HEK293 (cell line): ENCODE data around the gene LEP.
"Not testable (repeated sequence)": the region's sequence is repeated elsewhere in the genome, so short reads cannot be mapped to it uniquely, and the experiment has no call there.

ENCODE experiments used
- CTCF ChIA-PET: fragments of 350-600 bp; formaldehyde crosslinking; extraction: SDS; loops from one replicate; lab custom pipeline; 2021; ENCODE audit warnings: antibody characterized with exemption; lab: Yijun Ruan, JAX
- POLR2A ChIA-PET: fragments of 300-600 bp; formaldehyde crosslinking; extraction: SDS; loops from one replicate; lab custom pipeline; 2020; ENCODE audit warnings: antibody characterized with exemption, inconsistent platforms; lab: Yijun Ruan, JAX
- H3K27ac ChIP-seq: fragments of 200-500 bp; sonication (Bioruptor generic); 2 replicates; pipeline ENCODE4 v1.5.1; 2014; ENCODE audit warnings: low read depth, low read length, control low read depth, inconsistent platforms; ENCODE audit errors: extremely low read depth
- H3K36me3 ChIP-seq, 2 experiments: fragments of 200-500 bp in 1 of 2; sonication (Bioruptor generic) in 1 of 2; 1 replicate in 1 of 2; 2 replicates in 1 of 2; pipeline ENCODE4 v1.5.1; 2014 to 2017; ENCODE audit warnings: inconsistent platforms in 2 of 2, low read length in 2 of 2; ENCODE audit not compliant: control insufficient read depth in 2 of 2, insufficient read depth in 1 of 2
- H3K4me1 ChIP-seq: fragments of 200-500 bp; sonication (Bioruptor generic); 2 replicates; pipeline ENCODE4 v1.5.1; 2014; ENCODE audit warnings: mild to moderate bottlenecking, low read length, inconsistent platforms; ENCODE audit not compliant: control insufficient read depth, insufficient read depth
- H3K4me3 ChIP-seq: 2 replicates; pipeline ENCODE4 v1.5.1; 2011; ENCODE audit warnings: low read depth, mild to moderate bottlenecking, control low read depth, low read length, moderate library complexity
- H3K9me3 ChIP-seq: fragments of 200-500 bp; sonication (Bioruptor generic); 2 replicates; pipeline ENCODE4 v1.5.1; 2014; ENCODE audit warnings: low read depth, low read length, inconsistent platforms; ENCODE audit not compliant: control insufficient read depth, insufficient read depth
- MEIS1 ChIP-seq: sonication (generic); formaldehyde crosslinking; IDR thresholded peaks from 2 replicates; pipeline ENCODE4 v1.8.1; 2022; ENCODE audit warnings: missing genetic modification reagents, mild to moderate bottlenecking, borderline replicate concordance
- SP2 ChIP-seq: fragments of 450-650 bp; formaldehyde crosslinking; IDR thresholded peaks from 2 replicates; pipeline ENCODE4 v1.5.1; 2016; ENCODE audit warnings: missing biosample characterization, missing genetic modification characterization
- WT1 ChIP-seq: fragments of 450-650 bp; formaldehyde crosslinking; IDR thresholded peaks from 2 replicates; pipeline ENCODE4 v1.5.1; 2016; ENCODE audit warnings: missing biosample characterization, missing genetic modification characterization
- ZBTB1 ChIP-seq: fragments of 450-650 bp; formaldehyde crosslinking; IDR thresholded peaks from 2 replicates; pipeline ENCODE4 v1.5.1; 2016; ENCODE audit warnings: missing biosample characterization, missing genetic modification characterization
- ZBTB17 ChIP-seq: fragments of 450-650 bp; formaldehyde crosslinking; IDR thresholded peaks from 2 replicates; pipeline ENCODE4 v1.5.1; 2016; ENCODE audit warnings: missing biosample characterization, missing genetic modification characterization
- ZBTB20 ChIP-seq: fragments of 450-650 bp; formaldehyde crosslinking; IDR thresholded peaks from 2 replicates; pipeline ENCODE4 v1.5.1; 2016; ENCODE audit warnings: missing biosample characterization, missing genetic modification characterization
- ZFP3 ChIP-seq: fragments of 450-650 bp; formaldehyde crosslinking; IDR thresholded peaks from 2 replicates; pipeline ENCODE4 v1.5.1; 2016; ENCODE audit warnings: low read depth, missing biosample characterization, missing genetic modification characterization
- ZNF132 ChIP-seq: fragments of 450-650 bp; formaldehyde crosslinking; IDR thresholded peaks from 2 replicates; pipeline ENCODE4 v1.5.1; 2017; ENCODE audit warnings: missing biosample characterization, missing genetic modification characterization, borderline replicate concordance
- ZNF133 ChIP-seq: fragments of 450-650 bp; formaldehyde crosslinking; IDR thresholded peaks from 2 replicates; pipeline ENCODE4 v1.5.1; 2016; ENCODE audit warnings: missing biosample characterization, missing genetic modification characterization
- ZNF169 ChIP-seq: fragments of 450-650 bp; formaldehyde crosslinking; IDR thresholded peaks from 2 replicates; pipeline ENCODE4 v1.5.1; 2016; ENCODE audit warnings: missing biosample characterization, missing genetic modification characterization
- ZNF174 ChIP-seq: fragments of 450-650 bp; formaldehyde crosslinking; IDR thresholded peaks from 2 replicates; pipeline ENCODE4 v1.5.0; 2017; ENCODE audit warnings: missing biosample characterization, mild to moderate bottlenecking, missing genetic modification characterization
- ZNF202 ChIP-seq: fragments of 450-650 bp; formaldehyde crosslinking; IDR thresholded peaks from 2 replicates; pipeline ENCODE4 v1.5.1; 2016; ENCODE audit warnings: missing biosample characterization, missing genetic modification characterization, borderline replicate concordance
- ZNF274 ChIP-seq, 2 experiments: fragments of 200-500 bp in 1 of 2; fragments of 450-650 bp in 1 of 2; sonication (Bioruptor generic) in 1 of 2; formaldehyde crosslinking in 1 of 2; IDR thresholded peaks; 2 replicates each; pipeline versions ENCODE4 v1.5.1 to v1.6.1; 2014 to 2016; ENCODE audit warnings: borderline replicate concordance in 1 of 2, inconsistent platforms in 1 of 2, low read length in 1 of 2, missing biosample characterization in 1 of 2, missing genetic modification characterization in 1 of 2
- ZNF335 ChIP-seq: fragments of 450-650 bp; formaldehyde crosslinking; conservative IDR thresholded peaks from 2 replicates; pipeline ENCODE4 v1.5.1; 2016; ENCODE audit warnings: missing biosample characterization, missing genetic modification characterization
- ZNF350 ChIP-seq: fragments of 450-650 bp; formaldehyde crosslinking; IDR thresholded peaks from 2 replicates; pipeline ENCODE4 v1.5.0; 2017; ENCODE audit warnings: missing biosample characterization, mild to moderate bottlenecking, missing genetic modification characterization
- ZNF366 ChIP-seq: fragments of 450-650 bp; formaldehyde crosslinking; conservative IDR thresholded peaks from 2 replicates; pipeline ENCODE4 v1.5.1; 2016; ENCODE audit warnings: missing biosample characterization, missing genetic modification characterization
- ZNF529 ChIP-seq: fragments of 450-650 bp; formaldehyde crosslinking; IDR thresholded peaks from 2 replicates; pipeline ENCODE4 v1.5.1; 2017; ENCODE audit warnings: missing genetic modification characterization, missing biosample characterization; ENCODE audit not compliant: insufficient replicate concordance
- ZNF544 ChIP-seq: fragments of 450-650 bp; formaldehyde crosslinking; IDR thresholded peaks from 2 replicates; pipeline ENCODE4 v1.5.0; 2017; ENCODE audit warnings: missing biosample characterization, missing genetic modification characterization
- ZNF626 ChIP-seq: fragments of 450-650 bp; sonication (Bioruptor Pico); formaldehyde crosslinking; IDR thresholded peaks from 2 replicates; pipeline ENCODE4 v1.5.1; 2018; ENCODE audit warnings: missing biosample characterization, missing genetic modification characterization, inconsistent platforms
- ZNF664 ChIP-seq: fragments of 450-650 bp; formaldehyde crosslinking; IDR thresholded peaks from 2 replicates; pipeline ENCODE4 v1.5.1; 2016; ENCODE audit warnings: missing biosample characterization, missing genetic modification characterization
- ZNF701 ChIP-seq: fragments of 450-650 bp; formaldehyde crosslinking; IDR thresholded peaks from 2 replicates; pipeline ENCODE4 v1.5.1; 2016; ENCODE audit warnings: missing biosample characterization, missing genetic modification characterization
- ZNF791 ChIP-seq: fragments of 450-650 bp; formaldehyde crosslinking; IDR thresholded peaks from 2 replicates; pipeline ENCODE4 v1.5.1; 2016; ENCODE audit warnings: missing biosample characterization, missing genetic modification characterization
- ZNF792 ChIP-seq: fragments of 450-650 bp; formaldehyde crosslinking; IDR thresholded peaks from 2 replicates; pipeline ENCODE4 v1.5.1; 2016; ENCODE audit warnings: missing biosample characterization, missing genetic modification characterization
- ZSCAN30 ChIP-seq: fragments of 450-650 bp; IDR thresholded peaks from 2 replicates; pipeline ENCODE4 v1.5.1; 2018; ENCODE audit warnings: missing biosample characterization, mild to moderate bottlenecking, missing genetic modification characterization, moderate library complexity
- TF ChIP-seq, protein P1 (sequence below): fragments of 450-650 bp; formaldehyde crosslinking; IDR thresholded peaks from 2 replicates; pipeline ENCODE4 v1.5.1; 2016; ENCODE audit warnings: missing biosample characterization, missing genetic modification characterization, borderline replicate concordance
- TF ChIP-seq, protein P2 (sequence below): fragments of 450-650 bp; IDR thresholded peaks from 2 replicates; pipeline ENCODE4 v1.5.1; 2018; ENCODE audit warnings: missing biosample characterization, mild to moderate bottlenecking, missing genetic modification characterization

Gene LEP

DNA sequence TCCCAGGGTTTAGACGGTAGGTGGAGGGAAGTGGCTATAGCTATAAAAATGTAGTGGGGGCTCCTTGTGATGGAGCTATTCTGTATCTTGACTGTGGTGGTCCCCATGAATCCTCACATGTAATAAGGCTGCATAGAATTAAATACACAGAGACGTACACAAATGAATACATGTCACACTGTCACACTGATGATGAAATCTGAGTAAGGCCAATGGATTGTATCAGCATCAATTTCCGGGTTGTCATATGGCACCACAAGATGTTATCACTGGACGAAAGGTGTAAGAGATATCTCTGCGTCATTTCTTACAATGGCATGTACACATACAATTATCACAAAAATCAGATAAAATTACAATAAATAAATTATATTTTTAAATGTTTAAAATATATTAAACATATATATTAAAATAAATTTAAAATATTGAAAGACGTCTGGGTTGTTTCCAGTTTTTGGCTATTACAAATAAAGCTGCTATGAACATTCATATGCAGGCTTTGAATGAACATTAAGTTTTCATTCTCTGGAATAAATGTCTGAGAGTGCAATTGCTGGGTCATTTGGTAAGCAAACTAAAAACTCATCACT, 38.1 kb downstream of the LEP start:
- Histone ChIP-seq H3K36me3 (no peaks in the 10 kb centered on the region), H3K9me3 (no peaks in the 10 kb centered on the region), H3K4me1 (no peaks in the 10 kb centered on the region), H3K4me3 (no peak overlapping the region), H3K27ac (no peak overlapping the region)
- ChIA-PET CTCF (interaction anchor here (0.9 kb wide), 1 partner anchor 55 kb away, joined by 3 read pairs; no protein-coding TSS in a partner anchor), POLR2A (no interaction called here)
- TF ChIP-seq, protein P1, sequence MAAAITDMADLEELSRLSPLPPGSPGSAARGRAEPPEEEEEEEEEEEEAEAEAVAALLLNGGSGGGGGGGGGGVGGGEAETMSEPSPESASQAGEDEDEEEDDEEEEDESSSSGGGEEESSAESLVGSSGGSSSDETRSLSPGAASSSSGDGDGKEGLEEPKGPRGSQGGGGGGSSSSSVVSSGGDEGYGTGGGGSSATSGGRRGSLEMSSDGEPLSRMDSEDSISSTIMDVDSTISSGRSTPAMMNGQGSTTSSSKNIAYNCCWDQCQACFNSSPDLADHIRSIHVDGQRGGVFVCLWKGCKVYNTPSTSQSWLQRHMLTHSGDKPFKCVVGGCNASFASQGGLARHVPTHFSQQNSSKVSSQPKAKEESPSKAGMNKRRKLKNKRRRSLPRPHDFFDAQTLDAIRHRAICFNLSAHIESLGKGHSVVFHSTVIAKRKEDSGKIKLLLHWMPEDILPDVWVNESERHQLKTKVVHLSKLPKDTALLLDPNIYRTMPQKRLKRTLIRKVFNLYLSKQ, result no peak
- TF ChIP-seq ZNF202 (tag by site-specific recombination), result no peak

DNA sequence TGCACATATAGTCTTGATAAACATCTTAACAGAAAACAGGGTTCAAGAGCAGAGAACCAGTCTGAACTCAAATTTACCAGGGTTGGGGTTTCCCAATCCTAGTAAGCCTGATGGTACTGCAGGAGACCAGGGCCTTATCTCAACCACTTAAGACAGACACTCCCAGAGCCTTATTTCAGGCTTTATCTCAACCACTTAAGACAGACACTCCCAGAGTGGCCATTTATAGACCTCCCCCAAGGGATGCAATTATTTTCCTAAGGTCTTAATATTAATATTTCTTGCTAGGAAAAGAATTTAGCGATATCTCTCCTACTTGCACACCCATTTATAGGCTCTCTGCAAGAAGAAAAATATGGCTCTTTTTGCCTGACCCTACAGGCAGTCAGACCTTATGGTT, 39.4 kb downstream of the LEP start:
- POLR2A ChIA-PET, H3K9me3 ChIP-seq, CTCF ChIA-PET, H3K36me3 ChIP-seq, H3K4me1 ChIP-seq, H3K27ac ChIP-seq, H3K4me3 ChIP-seq: not testable (repeated sequence)
- peak; percentile 18 for TF ChIP-seq ZNF529 (tag by site-specific recombination)

- POLR2A ChIA-PET, result no interaction called here
- CTCF ChIA-PET, result no interaction called here
- no peaks in the 10 kb centered on the region for H3K4me1 ChIP-seq
These were observed 40.7 kb downstream of the LEP start for GRCh38 chr7:128281605-128282380.

DNA sequence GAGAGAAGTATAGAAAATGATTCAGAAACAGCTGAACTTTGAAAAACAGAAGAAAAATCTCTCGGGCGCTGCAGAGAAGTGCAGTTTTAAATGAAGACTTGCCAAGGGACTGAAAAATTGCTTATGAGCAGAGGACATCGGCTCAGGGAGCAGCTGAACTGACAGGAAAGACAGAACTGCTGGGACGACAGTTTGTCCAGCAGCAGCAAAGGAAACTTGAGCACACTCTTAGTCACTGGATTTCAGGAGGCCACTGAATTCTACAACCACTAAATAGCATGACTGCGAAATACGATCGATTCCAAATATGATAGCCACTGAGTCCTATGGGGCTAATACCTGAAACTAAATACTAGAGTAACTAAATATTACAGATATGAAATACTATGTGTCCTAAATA, 43.0 kb downstream of the LEP start:
- ChIA-PET POLR2A (no interaction called here), CTCF (interaction anchor here (0.7 kb wide), 1 partner anchor 105 kb away, joined by 3 read pairs; no protein-coding TSS in a partner anchor)
- Histone ChIP-seq H3K4me3 (no peak overlapping the region), H3K27ac (no peak overlapping the region), H3K9me3 (no peaks in the 10 kb centered on the region), H3K4me1 (no peaks in the 10 kb centered on the region), H3K36me3 (no peaks in the 10 kb centered on the region)
- TF ChIP-seq MEIS1 (CRISPR knock-in tag), result no peak
- no peak for TF ChIP-seq ZNF350 (tag by site-specific recombination)
- TF ChIP-seq ZBTB1 (tag by site-specific recombination), result no peak
- no peak for TF ChIP-seq ZNF701 (tag by site-specific recombination)
- TF ChIP-seq ZNF366 (tag by site-specific recombination), result no peak
- TF ChIP-seq ZNF169 (tag by site-specific recombination), result no peak
- TF ChIP-seq ZNF792 (tag by site-specific recombination), result no peak
- no peak for TF ChIP-seq ZNF132 (tag by site-specific recombination)
- TF ChIP-seq ZNF274 (IDR thresholded peaks at IDR 0.05; ENCODE audit: low read length), result no peak
- no peak for TF ChIP-seq ZNF274 (tag by site-specific recombination; IDR thresholded peaks at IDR 0.05; ENCODE audit: borderline replicate concordance)
- no peak for TF ChIP-seq ZNF664 (tag by site-specific recombination)
- no peak for TF ChIP-seq ZNF544 (tag by site-specific recombination)
- no peak for TF ChIP-seq ZNF335 (tag by site-specific recombination)
- no peak for TF ChIP-seq ZBTB17
- no peak for TF ChIP-seq ZNF174

More at GRCh38 chr7:128281605-128282380, 40.7 kb downstream of the LEP start:
- no peak overlapping the region for H3K4me3 ChIP-seq
- no peaks in the 10 kb centered on the region for H3K9me3 ChIP-seq
- no peaks in the 10 kb centered on the region for H3K36me3 ChIP-seq
- H3K27ac ChIP-seq, result no peak overlapping the region
- no peak for TF ChIP-seq WT1 (tag by site-specific recombination)
- no peak for TF ChIP-seq ZBTB20 (tag by site-specific recombination)
- TF ChIP-seq, protein P1, result no peak
- no peak for TF ChIP-seq ZNF626
- TF ChIP-seq ZNF791, result no peak
- no peak for TF ChIP-seq ZFP3 (tag by site-specific recombination)
- TF ChIP-seq, protein P2, sequence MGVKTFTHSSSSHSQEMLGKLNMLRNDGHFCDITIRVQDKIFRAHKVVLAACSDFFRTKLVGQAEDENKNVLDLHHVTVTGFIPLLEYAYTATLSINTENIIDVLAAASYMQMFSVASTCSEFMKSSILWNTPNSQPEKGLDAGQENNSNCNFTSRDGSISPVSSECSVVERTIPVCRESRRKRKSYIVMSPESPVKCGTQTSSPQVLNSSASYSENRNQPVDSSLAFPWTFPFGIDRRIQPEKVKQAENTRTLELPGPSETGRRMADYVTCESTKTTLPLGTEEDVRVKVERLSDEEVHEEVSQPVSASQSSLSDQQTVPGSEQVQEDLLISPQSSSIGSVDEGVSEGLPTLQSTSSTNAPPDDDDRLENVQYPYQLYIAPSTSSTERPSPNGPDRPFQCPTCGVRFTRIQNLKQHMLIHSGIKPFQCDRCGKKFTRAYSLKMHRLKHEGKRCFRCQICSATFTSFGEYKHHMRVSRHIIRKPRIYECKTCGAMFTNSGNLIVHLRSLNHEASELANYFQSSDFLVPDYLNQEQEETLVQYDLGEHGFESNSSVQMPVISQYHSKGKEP, result no peak
- no peak for TF ChIP-seq SP2 (tag by site-specific recombination)
- no peak for TF ChIP-seq ZNF133 (tag by site-specific recombination)
- no peak for TF ChIP-seq ZSCAN30
- TF ChIP-seq ZNF202 (tag by site-specific recombination), result no peak
